IMR-90 (cell line): Measurements from ENCODE around the gene NSF. TPM values are rescaled to one million over a fixed set of nuclear protein-coding genes. Genes with fewer than 3 reads are reported as not detected.
A peak's percentile ranks its signal among the peaks of the same experiment; 100 is the strongest.

Experiments used
- ATAC-seq: fragments of 200-7000 bp; cut with Tn5 transposase; 2 replicates; pipeline ENCODE4 v1.9.1; 2020; ENCODE audit warnings: low read depth, mild to moderate bottlenecking, moderate library complexity
- BruUV-seq: library from RNA; stranded (reverse); fragments of 400-500 nt; replicated peaks from 2 replicates; lab custom pipeline; 2021; lab: Mats Ljungman, UMichigan
- CTCF ChIA-PET: fragments of 300-600 bp; formaldehyde crosslinking; extraction: SDS; loops from one replicate; lab custom pipeline; 2021; ENCODE audit warnings: antibody characterized with exemption; lab: Yijun Ruan, JAX
- POLR2A ChIA-PET: fragments of 300-600 bp; sonication (Branson Sonifier 250); formaldehyde crosslinking; loops from one replicate; lab custom pipeline; 2022; ENCODE audit warnings: antibody characterized with exemption; ENCODE audit not compliant: unreplicated experiment; lab: Charles Lee
- DNase-seq: peaks from one replicate; pipeline ENCODE4 v3.0.0; 2013
- H2AFZ ChIP-seq: replicated peaks from 2 replicates; pipeline ENCODE3; 2013; ENCODE audit warnings: low read length, mild to moderate bottlenecking; ENCODE audit not compliant: poor library complexity
- H2AK5ac ChIP-seq: 2 replicates; pipeline ENCODE4 v1.6.1; 2013; ENCODE audit warnings: low read depth, low read length, inconsistent platforms
- H2AK9ac ChIP-seq: replicated peaks from 2 replicates; pipeline ENCODE3; 2013; ENCODE audit warnings: mild to moderate bottlenecking, low read depth, low read length, moderate library complexity; ENCODE audit not compliant: poor library complexity
- H2BK120ac ChIP-seq: 2 replicates; pipeline ENCODE4 v1.6.1; 2013; ENCODE audit warnings: low read depth, low read length, inconsistent platforms
- H2BK15ac ChIP-seq: 3 replicates; pipeline ENCODE4 v1.6.1; 2013; ENCODE audit warnings: low read depth, low read length, inconsistent platforms
- H2BK20ac ChIP-seq: 2 replicates; pipeline ENCODE4 v1.6.1; 2013; ENCODE audit warnings: low read depth, mild to moderate bottlenecking, inconsistent platforms, low read length, moderate library complexity
- H2BK5ac ChIP-seq: 2 replicates; pipeline ENCODE4 v1.6.1; 2013; ENCODE audit warnings: mild to moderate bottlenecking, low read depth, low read length, inconsistent platforms; ENCODE audit not compliant: poor library complexity, severe bottlenecking
- H3K14ac ChIP-seq: replicated peaks from 2 replicates; pipeline ENCODE4 v1.6.1; 2013; ENCODE audit warnings: low read depth, low read length, inconsistent platforms
- H3K18ac ChIP-seq: 2 replicates; pipeline ENCODE4 v1.6.1; 2013; ENCODE audit warnings: low read depth, low read length, control low read depth
- H3K23ac ChIP-seq: 2 replicates; pipeline ENCODE4 v1.6.1; 2013; ENCODE audit warnings: low read depth, low read length, inconsistent platforms
- H3K27ac ChIP-seq: 2 replicates; pipeline ENCODE4 v1.5.1; 2013; ENCODE audit warnings: mild to moderate bottlenecking, control low read depth, low read length; ENCODE audit not compliant: insufficient read depth
- H3K27me3 ChIP-seq: 2 replicates; pipeline ENCODE4 v1.6.1; 2013; ENCODE audit warnings: low read length; ENCODE audit not compliant: control insufficient read depth, insufficient read depth
- H3K36me3 ChIP-seq: 2 replicates; pipeline ENCODE4 v1.6.1; 2013; ENCODE audit warnings: low read length, mixed read lengths; ENCODE audit not compliant: control insufficient read depth, insufficient read depth
- H3K4ac ChIP-seq: 2 replicates; pipeline ENCODE4 v1.6.1; 2013; ENCODE audit warnings: low read depth, low read length, inconsistent platforms
- H3K4me1 ChIP-seq: 2 replicates; pipeline ENCODE4 v1.6.1; 2013; ENCODE audit warnings: low read length, mixed read lengths; ENCODE audit not compliant: control insufficient read depth, insufficient read depth
- H3K4me2 ChIP-seq: 2 replicates; pipeline ENCODE4 v1.6.1; 2013; ENCODE audit warnings: low read depth, mild to moderate bottlenecking, control low read depth, low read length, moderate library complexity
- H3K4me3 ChIP-seq: 2 replicates; pipeline ENCODE4 v1.5.1; 2013; ENCODE audit warnings: low read depth, mild to moderate bottlenecking, control low read depth, low read length, moderate library complexity; ENCODE audit not compliant: insufficient read depth
- H3K56ac ChIP-seq: 2 replicates; pipeline ENCODE4 v1.6.1; 2013; ENCODE audit warnings: low read length, inconsistent platforms; ENCODE audit not compliant: insufficient read depth; ENCODE audit errors: extremely low read depth
- H3K79me1 ChIP-seq, 2 experiments: 2 replicates each; pipeline ENCODE4 v1.6.1; 2013; ENCODE audit warnings: low read length in 2 of 2, inconsistent platforms in 1 of 2, low read depth in 1 of 2
- H3K9ac ChIP-seq: 2 replicates; pipeline ENCODE4 v1.6.1; 2013; ENCODE audit warnings: low read depth, low read length, control low read depth
- H3K9me1 ChIP-seq: 2 replicates; pipeline ENCODE4 v1.6.1; 2013; ENCODE audit warnings: low read length, inconsistent platforms; ENCODE audit not compliant: insufficient read depth
- H3K9me3 ChIP-seq: 2 replicates; pipeline ENCODE4 v1.6.1; 2013; ENCODE audit warnings: low read length; ENCODE audit not compliant: control insufficient read depth, insufficient read depth
- H4K20me1 ChIP-seq: 2 replicates; pipeline ENCODE4 v1.6.1; 2013; ENCODE audit warnings: low read length, inconsistent platforms; ENCODE audit not compliant: insufficient read depth
- H4K5ac ChIP-seq: 2 replicates; pipeline ENCODE4 v1.6.1; 2013; ENCODE audit warnings: mild to moderate bottlenecking, low read depth, low read length, control low read depth
- H4K8ac ChIP-seq, 2 experiments: 2 replicates each; pipeline ENCODE4 v1.6.1; 2013; ENCODE audit warnings: low read depth in 2 of 2, low read length in 2 of 2, control low read depth in 1 of 2, inconsistent platforms in 1 of 2
- H4K91ac ChIP-seq: 2 replicates; pipeline ENCODE4 v1.6.1; 2013; ENCODE audit warnings: low read depth, low read length, inconsistent platforms; ENCODE audit not compliant: insufficient read depth
- CTCF ChIP-seq: conservative IDR thresholded peaks from 2 replicates; pipeline ENCODE4 v1.5.1; 2012; ENCODE audit warnings: mild to moderate bottlenecking, low read depth, low read length, improper control_type of control experiment
- RCOR1 ChIP-seq: IDR thresholded peaks from 2 replicates; pipeline ENCODE4 v1.6.1; 2012; ENCODE audit warnings: mild to moderate bottlenecking, low read length, improper control_type of control experiment; ENCODE audit not compliant: insufficient replicate concordance
- SMC3 ChIP-seq: fragments of 150-350 bp; IDR thresholded peaks from 2 replicates; pipeline ENCODE4 v1.6.1; 2016; ENCODE audit warnings: low read depth, mild to moderate bottlenecking, antibody characterized with exemption, low read length, moderate library complexity
- WGBS, 2 experiments: methylation state at CpG; one replicate each; pipeline versions ENCODE4 v1.1.5 to v1.1.7; 2013; ENCODE audit warnings: missing lambda C conversion rate in 2 of 2; ENCODE audit not compliant: insufficient read length in 1 of 2; ENCODE audit errors: extremely low coverage in 2 of 2; 5-methylcytosine and 5-hydroxymethylcytosine counted together
- dilution Hi-C: fragments of 300-500 bp; cut with HindIII; formaldehyde crosslinking; loops from one replicate; pipeline ENCODE4 v1.14.3; 2018; ENCODE audit warnings: low sequenced_read_pairs; ENCODE audit not compliant: unreplicated experiment
- in situ Hi-C: fragments of 300-500 bp; cut with MboI; formaldehyde crosslinking; loops from 3 replicates; pipeline ENCODE4 v1.14.3; 2019; ENCODE audit warnings: low sequenced_read_pairs, inconsistent platforms, mixed read lengths
- intact Hi-C: fragments of 100-400 bp; cut with micrococcal nuclease; formaldehyde crosslinking; loops from 2 replicates; pipeline ENCODE4 v1.10.0; 2022
- polyA plus RNA-seq, 3 experiments: library from polyadenylated mRNA; depleted of rRNA; stranded (reverse); fragments of >200 nt; gene quantifications; 2 replicates each; pipeline ENCODE4 v1.2.3, GENCODE V29; 2012; ENCODE audit warnings: low replicate concordance in 1 of 3
- total RNA-seq: library from RNA; depleted of rRNA; stranded (reverse); fragments of >200 nt; gene quantifications from 2 replicates; pipeline ENCODE4 v1.2.3, GENCODE V29; 2012
- TF ChIP-seq, protein P1 (sequence below): fragments of 150-350 bp; IDR thresholded peaks from 2 replicates; pipeline ENCODE4 v1.6.1; 2016; ENCODE audit warnings: low read depth, mild to moderate bottlenecking, low read length, moderate library complexity, borderline replicate concordance

NSF gene
- total and polyA plus RNA-seq, 2 of the 4 experiments (the other 2 are of a cell fraction) = 38.9 to 110 TPM

- H3K14ac ChIP-seq = no peak overlapping the region
- H3K36me3 ChIP-seq = no peaks in the 10 kb centered on the region
- no peak overlapping the region for H3K56ac ChIP-seq
- no peak overlapping the region for H2AK5ac ChIP-seq
- peak overlapping the region; percentile 27 for H2AFZ ChIP-seq
- WGBS, 2 experiments = 90% methylated on average over 2 of the region's 10 CpGs; no CpG with 5 or more reads in 1 of the 2 experiments
- no peaks in the 10 kb centered on the region for H3K9me3 ChIP-seq
- H3K9me1 ChIP-seq = peaks cover 7% of the 10 kb centered on the region; the same call in 1 of the 2 replicates
- H3K4me3 ChIP-seq = no peak overlapping the region
- H3K27me3 ChIP-seq = peaks cover 3% of the 10 kb centered on the region; the same call in 1 of the 2 replicates
- 0 out of 4 replicates have a peak, but pooled peaks cover 0 to 5% of the 10 kb centered on the region in 2 experiments for H3K79me1 ChIP-seq
- ChIA-PET POLR2A (no interaction called here), CTCF (no interaction called here)
- no peak overlapping the region for H4K91ac ChIP-seq
- H3K4ac ChIP-seq = no peak overlapping the region
- H2BK15ac ChIP-seq = no peak overlapping the region
- H3K9ac ChIP-seq = no peak overlapping the region
- H3K4me1 ChIP-seq = no peaks in the 10 kb centered on the region; the same call in none of the 2 replicates
- H3K27ac ChIP-seq = no peak overlapping the region
- H2AK9ac ChIP-seq = no peak overlapping the region
- H2BK5ac ChIP-seq = no peak overlapping the region
- H2BK120ac ChIP-seq = no peak overlapping the region
- H4K5ac ChIP-seq = no peak overlapping the region
- no peak overlapping the region for H2BK20ac ChIP-seq
- in situ Hi-C loops (no loop called here), intact Hi-C loops (loop anchor here (5.0 kb wide), 1 partner anchor 43 kb away; the partner anchor contains the start of gene WNT3), dilution Hi-C loops (no loop called here)
- H4K8ac ChIP-seq = no peak overlapping the region
- H3K4me2 ChIP-seq = no peak overlapping the region
- no peaks in the 10 kb centered on the region for H4K20me1 ChIP-seq
- no peak for TF ChIP-seq CTCF
- TF ChIP-seq RCOR1 = no peak
- TF ChIP-seq SMC3 = no peak
- TF ChIP-seq, protein P1, sequence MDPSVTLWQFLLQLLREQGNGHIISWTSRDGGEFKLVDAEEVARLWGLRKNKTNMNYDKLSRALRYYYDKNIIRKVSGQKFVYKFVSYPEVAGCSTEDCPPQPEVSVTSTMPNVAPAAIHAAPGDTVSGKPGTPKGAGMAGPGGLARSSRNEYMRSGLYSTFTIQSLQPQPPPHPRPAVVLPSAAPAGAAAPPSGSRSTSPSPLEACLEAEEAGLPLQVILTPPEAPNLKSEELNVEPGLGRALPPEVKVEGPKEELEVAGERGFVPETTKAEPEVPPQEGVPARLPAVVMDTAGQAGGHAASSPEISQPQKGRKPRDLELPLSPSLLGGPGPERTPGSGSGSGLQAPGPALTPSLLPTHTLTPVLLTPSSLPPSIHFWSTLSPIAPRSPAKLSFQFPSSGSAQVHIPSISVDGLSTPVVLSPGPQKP = no peak
- no peak overlapping the region for H3K23ac ChIP-seq
- no peak for ATAC-seq
- no peak for DNase-seq
- BruUV-seq = no TSS peak
- no peak overlapping the region for H3K18ac ChIP-seq
Measured at GRCh38 chr17:46774108-46774737, 183.8 kb downstream of the NSF start.
